Transverse colon (tissue), 4 donors: ENCODE measurements around the gene JAZF1.

Experiments used
- CTCF ChIP-seq, 5 experiments: fragments of 200-600 bp in 3 of 5; fragments of 450-650 bp in 2 of 5; sonication (generic) in 3 of 5; IDR thresholded peaks; 1 replicate in 2 of 5; 2 replicates in 3 of 5; pipeline ENCODE4 v1.5.1; 2016 to 2017; ENCODE audit warnings: antibody characterized with exemption in 5 of 5, inconsistent platforms in 3 of 5, mild to moderate bottlenecking in 2 of 5, moderate library complexity in 1 of 5
- POLR2A ChIP-seq: fragments of 450-650 bp; IDR thresholded peaks from one replicate; pipeline ENCODE4 v1.6.1; 2016; ENCODE audit warnings: antibody characterized with exemption, mild to moderate bottlenecking, moderate library complexity
- POLR2AphosphoS5 ChIP-seq, 3 donors: sonication (generic); formaldehyde crosslinking; IDR thresholded peaks; one replicate each; pipeline ENCODE4 v1.6.1; 2016; ENCODE audit warnings: antibody characterized with exemption in 3 of 3

- no peak for TF ChIP-seq POLR2AphosphoS5 (IDR thresholded peaks at IDR 0.05)
- TF ChIP-seq POLR2A = no peak
- TF ChIP-seq CTCF (IDR thresholded peaks at IDR 0.05) = no peak
Observed at GRCh38 chr7:28016297-28016696, 164.3 kb downstream of the JAZF1 start.
